Nephron (organoid): ENCODE data around the gene CD151.

Source experiments
- H3K27ac Mint-ChIP-seq, 3 experiments: 2 replicates each; pipeline ENCODE4 v1.8.0; 2020; ENCODE audit warnings: mixed read lengths in 3 of 3, mild to moderate bottlenecking in 2 of 3, moderate library complexity in 1 of 3
- H3K27me3 Mint-ChIP-seq: 2 replicates; pipeline ENCODE4 v1.8.0; 2021; ENCODE audit warnings: low read depth, mild to moderate bottlenecking, moderate library complexity, mixed read lengths
- H3K36me3 Mint-ChIP-seq: 2 replicates; pipeline ENCODE4 v1.8.0; 2020; ENCODE audit warnings: low read depth, mixed read lengths
- H3K4me1 Mint-ChIP-seq: 2 replicates; pipeline ENCODE4 v1.8.0; 2020; ENCODE audit warnings: mixed read lengths
- H3K4me3 Mint-ChIP-seq, 3 experiments: 2 replicates each; pipeline ENCODE4 v1.8.0; 2020; ENCODE audit warnings: mild to moderate bottlenecking in 3 of 3, mixed read lengths in 3 of 3, moderate library complexity in 2 of 3
- H3K9me3 Mint-ChIP-seq: 2 replicates; pipeline ENCODE4 v1.8.0; 2020; ENCODE audit warnings: mixed read lengths
- CTCF ChIP-seq, 3 experiments: fragments of 200-600 bp; sonication (generic); IDR thresholded peaks; one replicate each; pipeline ENCODE4 v1.5.0; 2021; ENCODE audit warnings: antibody characterized with exemption in 3 of 3; ENCODE audit not compliant: unreplicated experiment in 3 of 3

Gene CD151

DNA sequence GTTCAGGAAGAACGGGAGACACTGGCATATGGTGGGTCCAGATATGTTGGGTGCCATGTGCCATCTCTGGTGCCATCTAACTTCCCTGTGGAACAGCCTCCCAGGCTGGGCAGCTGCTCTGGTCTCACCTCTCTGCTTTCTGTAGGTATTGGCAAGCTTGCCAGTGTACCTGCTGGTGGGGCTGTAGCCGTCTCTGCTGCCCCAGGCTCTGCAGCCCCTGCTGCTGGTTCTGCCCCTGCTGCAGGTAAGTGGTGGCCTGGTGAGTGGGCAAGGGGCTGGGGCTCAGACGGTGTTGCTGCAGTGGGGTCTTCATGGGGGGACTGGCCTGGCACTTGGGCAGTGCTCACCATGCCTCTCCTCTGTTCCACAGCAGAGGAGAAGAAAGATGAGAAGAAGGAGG, 20.4 kb upstream of the CD151 start:
- H3K27ac Mint-ChIP-seq: no peak overlapping the region
- no peaks in the 10 kb centered on the region for H3K9me3 Mint-ChIP-seq
- H3K4me3 Mint-ChIP-seq: peak overlapping the region; percentile 87 to 90 (median 87)
- peaks cover 20% of the 10 kb centered on the region for H3K4me1 Mint-ChIP-seq
- no peak for TF ChIP-seq CTCF (IDR thresholded peaks at IDR 0.05; ENCODE audit: unreplicated experiment in 3 of 3)
- H3K27me3 Mint-ChIP-seq: peaks cover 3% of the 10 kb centered on the region
- peaks cover 22% of the 10 kb centered on the region for H3K36me3 Mint-ChIP-seq

- Mint-ChIP-seq H3K9me3 (no peaks in the 10 kb centered on the region), H3K4me1 (peaks cover 15% of the 10 kb centered on the region), H3K27me3 (peaks cover 4% of the 10 kb centered on the region), H3K36me3 (peaks cover 22% of the 10 kb centered on the region), H3K27ac (no peak overlapping the region), H3K4me3 (peak overlapping the region in 2 of 3 experiments; percentile 87)
- no peak for TF ChIP-seq CTCF (IDR thresholded peaks at IDR 0.05; ENCODE audit: unreplicated experiment in 3 of 3)
Observed at GRCh38 chr11:813072-813455, 19.7 kb upstream of the CD151 start.

DNA sequence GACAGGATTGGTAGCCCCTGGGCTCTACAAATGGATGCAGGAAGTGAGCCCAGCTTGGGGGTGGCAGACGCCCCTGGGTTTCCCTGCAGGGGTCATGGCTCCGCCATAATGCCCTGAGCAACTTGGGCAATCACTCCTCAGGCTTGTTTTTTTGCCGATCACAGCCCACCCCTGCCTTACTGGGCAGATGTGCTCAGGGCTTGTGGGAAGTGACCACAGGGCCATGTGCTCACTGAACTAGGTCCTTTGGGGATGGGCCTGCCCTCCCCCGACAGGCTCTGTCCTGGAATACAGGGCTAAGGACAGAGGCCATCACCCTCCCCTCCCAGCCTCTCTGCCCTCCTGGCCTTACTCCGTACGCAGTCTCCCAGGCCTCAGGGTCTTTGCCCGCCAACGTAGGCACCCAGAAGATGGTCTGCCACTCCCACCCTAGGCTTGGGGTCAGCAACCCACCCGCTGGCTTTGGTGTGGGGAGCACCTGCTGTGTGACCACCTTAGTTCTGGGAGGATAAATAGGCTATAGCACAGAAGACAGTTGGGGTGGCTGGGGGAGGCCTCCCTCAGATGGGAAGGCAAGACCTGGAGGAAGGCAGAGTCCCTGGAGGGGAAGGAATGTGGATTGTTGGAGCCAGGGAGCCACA, 19.2 kb upstream of the CD151 start:
- TF ChIP-seq CTCF (IDR thresholded peaks at IDR 0.05; ENCODE audit: unreplicated experiment in 3 of 3): no peak
- H3K9me3 Mint-ChIP-seq: no peaks in the 10 kb centered on the region
- peaks cover 22% of the 10 kb centered on the region for H3K36me3 Mint-ChIP-seq
- no peak overlapping the region for H3K27ac Mint-ChIP-seq
- peaks cover 5% of the 10 kb centered on the region for H3K27me3 Mint-ChIP-seq
- peaks cover 17% of the 10 kb centered on the region for H3K4me1 Mint-ChIP-seq
- H3K4me3 Mint-ChIP-seq: peak overlapping the region; percentile 15 to 53 (median 36)

DNA sequence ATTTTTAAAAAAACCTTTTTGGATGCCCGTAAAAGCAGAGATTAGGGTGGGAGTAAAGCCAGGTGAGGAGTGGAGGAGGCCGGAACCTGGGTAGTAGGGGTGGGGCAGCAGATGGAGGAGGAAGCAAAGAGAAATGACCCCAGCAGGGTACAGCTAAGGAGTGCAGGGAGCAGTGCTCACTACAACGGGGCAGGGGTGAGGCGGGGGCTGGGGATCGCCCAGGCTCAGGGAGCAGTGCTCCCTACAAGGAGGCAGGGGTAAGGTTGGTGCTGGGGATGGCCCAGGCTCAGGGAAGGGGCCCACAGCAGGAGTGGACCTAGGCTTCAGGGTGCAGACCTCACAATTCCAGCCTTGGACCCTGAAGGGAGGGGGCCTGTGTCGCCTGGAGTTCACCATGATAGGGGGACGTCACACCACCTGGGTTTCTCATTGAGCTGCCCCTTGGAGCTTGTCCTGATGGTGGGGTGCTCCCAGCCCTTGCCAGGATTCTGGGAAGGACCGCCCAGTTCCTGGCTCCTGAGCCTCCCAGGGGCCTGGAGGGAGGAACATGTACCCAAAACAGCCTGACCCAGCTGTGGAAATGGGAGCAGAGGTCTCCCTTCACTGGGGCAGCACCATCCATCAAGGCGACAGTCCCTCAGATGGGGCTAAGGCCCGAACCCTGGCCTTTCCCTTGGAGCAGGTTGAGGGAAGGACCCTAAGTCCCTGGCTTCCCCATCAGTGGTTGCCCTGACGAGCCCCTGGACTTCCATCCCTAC, 16.9 kb upstream of the CD151 start:
- Mint-ChIP-seq H3K27ac (no peak overlapping the region), H3K4me1 (peaks cover 13% of the 10 kb centered on the region), H3K27me3 (peaks cover 5% of the 10 kb centered on the region), H3K9me3 (no peaks in the 10 kb centered on the region), H3K4me3 (peak overlapping the region in 2 of 3 experiments; percentile 18 to 65), H3K36me3 (peaks cover 21% of the 10 kb centered on the region)
- TF ChIP-seq CTCF (IDR thresholded peaks at IDR 0.05; ENCODE audit: unreplicated experiment in 3 of 3): no peak

DNA sequence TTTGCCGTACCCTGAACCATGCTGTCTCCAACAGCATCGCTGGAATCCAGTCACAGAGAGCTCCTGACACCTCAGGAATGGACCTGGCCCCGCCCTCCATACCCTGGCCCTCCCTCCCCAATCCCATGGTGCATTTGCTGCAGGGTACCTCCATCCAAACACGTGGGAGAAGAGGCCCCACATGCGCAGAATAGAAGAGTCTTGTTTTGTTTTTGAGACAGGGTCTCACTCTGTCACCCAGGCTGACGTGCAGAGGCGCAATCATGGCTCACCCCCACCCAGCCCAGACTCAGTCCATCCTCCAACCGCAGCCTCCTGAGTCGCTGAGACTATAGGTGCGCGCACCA, 16.3 kb upstream of the CD151 start:
- peaks cover 5% of the 10 kb centered on the region for H3K27me3 Mint-ChIP-seq
- peaks cover 7% of the 10 kb centered on the region for H3K4me1 Mint-ChIP-seq
- H3K9me3 Mint-ChIP-seq: no peaks in the 10 kb centered on the region
- H3K4me3 Mint-ChIP-seq: peak overlapping the region in 2 of 3 experiments; percentile 18 to 65
- H3K27ac Mint-ChIP-seq: no peak overlapping the region
- peaks cover 15% of the 10 kb centered on the region for H3K36me3 Mint-ChIP-seq
- TF ChIP-seq CTCF (IDR thresholded peaks at IDR 0.05; ENCODE audit: unreplicated experiment in 3 of 3): no peak
